ENCODE measurements around the gene ACSS3.
A peak's percentile ranks its signal among the peaks of the same experiment; 100 is the strongest.
"Not testable (repeated sequence)": the region's sequence is repeated elsewhere in the genome, so short reads cannot be mapped to it uniquely, and the experiment has no call there.

ACSS3 gene

GRCh38 chr12:81077686-81078441 lies at the start of gene ACSS3:
ACSS3 (plus strand) TSS chr12:81078079; CDS start chr12:81078121, 42 bp downstream.
- no peak for DNase-seq (ENCODE audit: low spot score)

GRCh38 chr12:81034926-81035325 lies 43.0 kb upstream of the ACSS3 start:
- no peak for DNase-seq (ENCODE audit: low spot score)

DNA sequence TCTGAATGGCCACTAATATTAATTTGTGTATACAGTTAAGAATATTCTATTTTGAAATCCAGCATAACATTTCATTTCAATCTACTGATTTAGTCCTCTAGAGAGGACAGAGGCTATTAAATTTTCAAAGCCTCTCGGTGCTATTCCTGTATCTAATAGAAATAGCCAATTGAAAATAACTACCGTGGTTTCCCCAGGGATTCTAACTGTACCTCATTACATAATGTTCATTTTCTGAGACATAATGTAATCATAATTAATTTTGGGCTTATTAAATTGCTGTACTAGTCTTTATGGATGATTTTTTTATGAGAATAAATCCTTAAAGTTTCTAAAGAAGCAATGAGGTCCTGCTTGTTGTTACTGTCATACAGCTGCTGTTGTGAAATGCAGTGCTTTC lies 38.6 kb upstream of the ACSS3 start:
- DNase-seq (ENCODE audit: low spot score), result no peak

DNA sequence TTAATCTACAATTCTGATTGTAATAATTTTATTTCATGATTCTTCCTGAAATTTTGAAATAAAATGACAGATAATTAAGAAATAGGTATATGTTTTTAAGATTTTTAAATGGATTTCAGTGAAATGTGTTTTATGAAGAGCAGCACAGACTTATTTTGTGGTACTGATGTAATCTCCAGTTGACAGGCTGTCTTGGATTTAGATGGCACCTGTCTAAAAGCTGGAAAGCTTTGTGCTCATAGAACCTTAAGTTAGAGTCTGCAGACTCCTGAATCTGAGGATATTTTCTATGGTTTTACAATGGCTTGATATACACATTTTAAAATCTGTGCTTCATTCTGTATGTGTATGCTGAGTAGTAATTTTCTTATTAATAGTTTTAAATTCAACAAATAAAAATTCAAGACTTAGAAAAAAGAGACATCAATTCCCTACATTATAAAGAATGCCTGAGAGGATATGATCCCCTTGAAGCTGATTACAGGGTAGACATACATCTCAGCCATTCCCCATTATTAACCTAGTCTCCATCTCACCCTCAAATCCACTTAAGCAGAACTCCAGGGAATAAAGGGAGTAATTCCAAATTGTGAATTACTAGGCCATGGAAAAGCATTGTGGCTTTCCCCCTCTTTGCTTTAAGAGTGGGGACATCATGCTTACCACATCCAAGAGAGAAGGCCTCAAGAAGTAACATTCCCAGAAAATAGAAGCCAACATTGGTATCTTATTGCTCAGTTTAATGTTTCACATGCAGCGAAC lies 33.7 kb upstream of the ACSS3 start:
- DNase-seq (ENCODE audit: low spot score), result no peak

- not testable (repeated sequence) for DNase-seq (ENCODE audit: low spot score)
Measured at GRCh38 chr12:81064971-81065370, 12.9 kb upstream of the ACSS3 start.

DNA sequence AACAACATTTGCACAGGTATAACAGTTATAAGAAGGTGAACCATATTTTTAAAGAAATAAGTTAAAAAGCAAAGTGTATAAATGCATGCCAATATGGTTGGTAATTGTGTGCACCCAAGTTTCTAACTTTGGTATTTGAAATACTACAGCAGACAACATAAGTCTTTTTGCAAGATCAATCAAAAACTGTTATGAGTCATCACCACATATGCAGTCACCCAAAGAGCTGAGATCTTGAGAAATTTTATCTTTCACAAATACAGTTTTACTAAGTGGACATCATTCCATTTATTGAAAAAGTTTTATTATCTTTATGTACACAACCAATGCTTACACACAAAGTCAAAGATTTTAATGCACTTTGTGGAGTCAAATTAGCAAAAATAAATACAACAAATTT lies 7.0 kb upstream of the ACSS3 start:
- DNase-seq (ENCODE audit: low spot score), result no peak

DNA sequence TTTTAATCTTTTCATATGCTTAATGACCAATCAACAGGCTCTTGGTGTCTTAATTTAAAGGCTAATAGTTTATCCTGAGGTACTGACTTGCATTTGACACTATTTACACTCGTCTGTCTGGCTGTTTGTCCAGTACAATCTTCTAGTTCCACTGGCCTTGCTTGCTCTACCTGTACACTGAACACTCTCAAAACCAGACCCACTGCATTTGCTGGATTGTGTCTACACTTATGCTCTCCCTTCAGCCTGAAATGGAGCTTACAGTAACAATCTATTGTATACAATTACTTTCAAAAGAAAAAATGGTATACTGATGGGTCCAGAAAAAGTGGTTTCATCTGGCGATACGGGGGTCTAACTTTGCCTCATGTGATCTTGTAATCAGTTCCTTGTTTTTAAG lies 2.3 kb upstream of the ACSS3 start:
- no peak for DNase-seq (ENCODE audit: low spot score)

DNA sequence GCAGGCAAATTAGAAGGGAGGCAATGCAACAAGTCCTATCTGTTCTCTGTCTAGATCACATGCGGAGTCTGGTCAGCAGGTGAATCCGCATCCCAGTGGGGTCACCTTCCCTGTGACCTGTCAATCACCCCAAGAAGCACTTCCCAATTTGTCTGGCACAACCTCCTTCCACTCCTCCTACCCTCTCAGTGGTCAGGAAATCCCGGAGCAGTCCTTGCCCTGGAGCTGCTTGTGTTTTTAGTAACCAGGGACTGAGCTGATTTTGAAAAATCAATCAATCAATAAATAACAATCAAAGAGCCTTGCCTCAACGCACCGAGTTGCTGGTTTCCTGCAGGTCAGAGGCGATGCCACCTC lies 572 bp upstream of the ACSS3 start:
- DNase-seq (ENCODE audit: low spot score), result no peak

DNA sequence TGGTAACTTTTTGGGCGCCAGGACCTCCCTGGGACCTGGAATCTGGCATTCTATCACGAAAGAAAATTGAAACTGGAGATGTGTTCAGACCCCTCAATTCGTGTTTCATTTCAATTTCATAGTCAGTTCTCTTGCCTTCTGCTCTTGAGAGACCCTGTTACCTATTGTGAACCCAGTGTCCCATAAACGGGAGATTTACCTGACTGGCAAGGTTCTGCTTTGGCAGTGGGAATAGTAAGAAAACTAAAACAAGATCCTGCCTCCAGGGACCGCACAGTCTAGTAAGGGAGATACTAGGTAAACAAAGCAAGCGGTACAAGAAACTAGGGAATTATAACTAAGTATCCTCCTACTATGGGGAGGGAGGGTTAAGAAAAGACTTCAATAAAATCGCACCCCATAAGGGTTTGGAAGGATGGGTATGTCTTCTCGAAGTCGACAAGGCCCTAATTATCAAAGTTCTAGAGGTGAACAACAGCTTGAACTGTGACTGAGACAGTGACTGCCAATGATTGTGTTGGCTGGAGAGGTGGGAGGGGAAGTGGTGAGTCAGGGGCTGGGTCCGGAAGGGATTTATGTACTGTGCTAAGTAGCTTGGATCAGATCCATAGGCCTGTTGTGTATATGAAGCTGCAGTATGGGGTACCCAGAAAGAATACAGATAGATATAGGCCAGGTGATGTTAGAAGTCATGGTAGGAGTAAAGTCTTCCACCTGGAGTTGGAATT lies 754 bp downstream of the ACSS3 start:
- peak; percentile 75 for DNase-seq (ENCODE audit: low spot score)

GRCh38 chr12:81079280-81080076 lies 1.6 kb downstream of the ACSS3 start:
- DNase-seq (ENCODE audit: low spot score), result no peak

- DNase-seq (ENCODE audit: low spot score), result no peak
Measured at GRCh38 chr12:81080431-81080983, 2.6 kb downstream of the ACSS3 start.

GRCh38 chr12:81081726-81082125 lies 3.8 kb downstream of the ACSS3 start:
- no peak for DNase-seq (ENCODE audit: low spot score)

- no peak for DNase-seq (ENCODE audit: low spot score)
Measured at GRCh38 chr12:81083018-81083417, 5.1 kb downstream of the ACSS3 start.

- DNase-seq (ENCODE audit: low spot score), result no peak
Measured at GRCh38 chr12:81083906-81084513, 6.1 kb downstream of the ACSS3 start.

GRCh38 chr12:81084811-81085350 lies 7.0 kb downstream of the ACSS3 start:
- no peak for DNase-seq (ENCODE audit: low spot score)

DNA sequence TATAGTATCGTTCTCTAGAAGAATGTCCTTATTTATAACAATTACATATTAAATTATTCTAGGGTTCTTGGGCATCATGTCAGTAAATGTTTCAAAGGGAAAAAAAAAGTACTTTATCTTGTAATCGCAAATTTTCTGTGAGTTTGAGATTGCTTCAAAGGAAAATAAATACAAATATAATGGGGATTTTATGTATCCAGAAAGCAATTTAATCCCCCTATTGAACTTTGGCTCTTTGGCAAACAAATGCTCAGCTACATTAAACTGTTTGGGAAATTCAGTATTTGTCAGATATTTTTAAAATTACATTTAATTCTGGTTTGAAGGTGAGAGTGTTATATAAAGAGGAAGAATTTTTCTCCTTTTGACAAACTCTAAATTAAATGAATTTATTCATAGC lies 8.0 kb downstream of the ACSS3 start:
- no peak for DNase-seq (ENCODE audit: low spot score)

DNA sequence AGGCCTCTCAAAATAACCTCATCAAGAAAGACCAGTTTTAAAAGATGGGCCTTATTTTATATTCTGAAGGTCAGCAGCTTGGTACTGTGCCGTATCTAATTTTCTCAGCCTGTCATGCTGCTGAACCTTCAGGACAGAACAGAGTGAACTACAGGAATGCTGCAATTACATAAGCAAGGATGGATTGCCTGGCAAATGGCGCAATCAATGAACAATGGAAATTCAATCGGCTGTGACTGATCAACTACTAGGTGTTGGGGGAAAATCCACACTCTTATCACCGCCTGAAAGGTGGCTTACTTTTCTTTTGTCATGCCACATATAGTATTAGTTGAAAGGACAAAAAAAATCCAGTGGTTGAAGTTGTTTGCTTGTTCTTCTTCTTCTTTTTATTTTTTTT lies 8.5 kb downstream of the ACSS3 start:
- no peak for DNase-seq (ENCODE audit: low spot score)

DNA sequence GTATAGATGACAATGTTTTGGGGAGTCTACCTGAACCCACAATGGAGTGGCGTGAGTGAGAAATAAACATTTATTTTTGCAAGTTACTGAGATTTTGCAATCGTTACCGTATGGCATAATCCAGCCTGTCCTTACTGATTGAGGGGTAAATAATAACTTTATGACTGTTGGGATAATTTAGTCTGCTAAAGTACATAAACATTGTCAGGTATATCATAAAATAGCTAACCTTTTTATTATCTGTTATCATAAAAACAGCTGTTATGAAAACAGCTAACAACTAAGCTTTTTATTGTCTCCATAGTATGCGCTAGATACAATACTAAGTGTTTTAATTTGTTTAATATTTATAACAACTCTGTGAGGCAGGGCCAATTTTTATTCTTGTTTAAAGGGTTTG lies 10.3 kb downstream of the ACSS3 start:
- DNase-seq (ENCODE audit: low spot score), result no peak

DNA sequence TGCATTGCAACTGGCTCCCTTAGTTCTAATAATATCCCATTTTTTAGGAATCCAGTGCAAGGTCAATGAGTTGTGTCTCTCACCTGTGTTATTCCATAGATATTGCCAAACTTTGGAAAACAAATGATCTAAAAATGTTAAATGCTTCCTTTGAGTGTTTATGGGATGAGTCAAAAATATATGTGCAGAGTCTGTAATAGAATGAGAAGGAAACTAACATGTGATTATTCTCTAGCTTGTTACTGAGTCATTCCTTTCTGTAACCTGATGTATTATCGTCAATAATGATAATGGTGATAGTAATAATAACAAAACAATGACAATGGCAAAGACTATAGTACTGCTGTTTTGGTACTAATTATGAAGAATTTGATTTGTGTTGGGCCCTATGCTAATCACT lies 11.5 kb downstream of the ACSS3 start:
- DNase-seq (ENCODE audit: low spot score), result no peak

GRCh38 chr12:81092053-81092452 lies 14.2 kb downstream of the ACSS3 start:
- no peak for DNase-seq (ENCODE audit: low spot score)

DNA sequence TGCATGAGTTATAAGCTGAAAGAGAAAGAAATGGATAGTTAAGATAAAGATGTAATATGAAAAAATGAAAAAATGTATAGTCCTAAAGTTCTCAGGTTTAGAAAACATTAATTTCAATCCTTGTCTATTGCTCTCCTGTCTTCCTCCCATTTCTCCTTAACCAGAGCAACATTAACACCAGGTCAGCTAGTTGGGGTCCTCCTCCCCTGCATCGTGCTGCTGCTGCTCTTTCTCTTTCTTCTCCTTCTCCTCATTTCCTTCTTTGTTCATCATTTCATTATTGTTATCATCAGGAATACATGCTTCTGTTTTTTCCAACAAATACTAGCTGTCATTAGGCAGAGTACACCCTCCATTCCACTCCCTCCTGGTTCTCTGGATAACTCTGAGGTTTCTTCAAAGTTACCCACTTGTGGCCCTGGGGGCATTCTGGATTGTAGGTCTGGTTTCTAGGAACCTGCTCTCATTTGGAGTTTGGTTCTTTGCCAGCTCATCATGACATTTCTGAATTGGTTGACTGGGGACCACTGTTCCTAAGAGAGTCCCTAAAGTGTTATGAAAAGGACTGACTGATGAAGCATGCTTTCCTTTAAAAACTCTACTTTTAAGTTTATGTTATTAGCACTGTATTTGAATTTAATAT lies 17.0 kb downstream of the ACSS3 start:
- no peak for DNase-seq (ENCODE audit: low spot score)
